HFF-Myc (cell line): Measurements from ENCODE around the gene THRA.
"Not testable (repeated sequence)": the region's sequence is repeated elsewhere in the genome, so short reads cannot be mapped to it uniquely, and the experiment has no call there.

ENCODE experiments used
- DNase-seq: peaks from one replicate; pipeline ENCODE4 v3.0.0-alpha.2; 2011; ENCODE audit warnings: low read depth; ENCODE audit errors: extremely low read depth
- H3K4me3 ChIP-seq: replicated peaks from 2 replicates; pipeline ENCODE4 v1.5.1; 2011; ENCODE audit warnings: low read depth, mild to moderate bottlenecking, control low read depth, low read length
- CTCF ChIP-seq: IDR thresholded peaks from 2 replicates; pipeline ENCODE4 v1.5.1; 2012; ENCODE audit warnings: mild to moderate bottlenecking, low read depth, low read length, control low read depth; ENCODE audit errors: missing control alignments

Gene THRA

GRCh38 chr17:40134184-40134583 lies 71.4 kb downstream of the THRA start:
- TF ChIP-seq CTCF = no peak
- H3K4me3 ChIP-seq = no peak overlapping the region
- no peak for DNase-seq

- no peak for DNase-seq
- no peak overlapping the region for H3K4me3 ChIP-seq
- TF ChIP-seq CTCF = no peak
Measured at GRCh38 chr17:40135817-40136216, 73.1 kb downstream of the THRA start.

- peak overlapping the region; percentile 71 for H3K4me3 ChIP-seq
- no peak for DNase-seq
- TF ChIP-seq CTCF = no peak
Measured at GRCh38 chr17:40139566-40140058, 76.8 kb downstream of the THRA start.

- DNase-seq, H3K4me3 ChIP-seq: not testable (repeated sequence)
Measured at GRCh38 chr17:40143166-40143565, 80.4 kb downstream of the THRA start.
